Motor neuron (in vitro differentiated cells): Measurements from ENCODE around the gene MUC5AC. TPM values are rescaled to one million over a fixed set of nuclear protein-coding genes. Genes with fewer than 3 reads are reported as not detected.
"Not testable (repeated sequence)": the region's sequence is repeated elsewhere in the genome, so short reads cannot be mapped to it uniquely, and the experiment has no call there.

Source experiments
- ATAC-seq, 8 experiments: fragments of 200-7000 bp; cut with Tn5 transposase; replicated peaks in 6 of 8; 2 replicates each; pipeline ENCODE4 v1.8.0; 2021; ENCODE audit warnings: mild to moderate bottlenecking in 8 of 8, moderate library complexity in 8 of 8
- H3K27ac ChIP-seq, 2 donors: fragments of 250-450 bp; sonication (Bioruptor Pico); 2 replicates each; pipeline ENCODE4 v1.9.0; 2021; ENCODE audit warnings: antibody characterized with exemption in 2 of 2, mild to moderate bottlenecking in 2 of 2, moderate library complexity in 1 of 2
- H3K4me1 ChIP-seq, 2 donors: fragments of 250-450 bp; sonication (Bioruptor Pico); replicated peaks in 1 of 2; 2 replicates each; pipeline ENCODE4 v1.6.1; 2021; ENCODE audit warnings: antibody characterized with exemption in 2 of 2, mild to moderate bottlenecking in 2 of 2, moderate library complexity in 1 of 2
- H3K4me3 ChIP-seq, 5 donors: fragments of 250-450 bp; sonication (Bioruptor Pico); 2 replicates each; pipeline ENCODE4 v1.9.0; 2021; ENCODE audit warnings: antibody characterized with exemption in 5 of 5, mild to moderate bottlenecking in 5 of 5, moderate library complexity in 4 of 5
- WGBS, 10 experiments: fragments of 450-650 bp; shearing (Covaris generic); methylation state at CpG; one replicate each; pipeline ENCODE4 v1.0.0; 2022; 5-methylcytosine and 5-hydroxymethylcytosine counted together
- in situ Hi-C, 9 experiments: fragments of 400-800 bp; cut with MboI; loops; one replicate each; pipeline ENCODE4 v1.15.0; 2021; ENCODE audit warnings: low sequenced_read_pairs in 9 of 9, low pct_unique_long_range_greater_than_20kb in 2 of 9; ENCODE audit not compliant: unreplicated experiment in 9 of 9
- total RNA-seq, 8 experiments: library from RNA; unstranded; fragments of 300-600 nt; gene quantifications; 2 replicates each; pipeline versions ENCODE4 v1.2.3 to v1.2.4, GENCODE V29; 2022

MUC5AC gene
- total RNA-seq, 8 experiments from 2014 or later, result under 0.01 to 0.57 (median 0.20) TPM

DNA sequence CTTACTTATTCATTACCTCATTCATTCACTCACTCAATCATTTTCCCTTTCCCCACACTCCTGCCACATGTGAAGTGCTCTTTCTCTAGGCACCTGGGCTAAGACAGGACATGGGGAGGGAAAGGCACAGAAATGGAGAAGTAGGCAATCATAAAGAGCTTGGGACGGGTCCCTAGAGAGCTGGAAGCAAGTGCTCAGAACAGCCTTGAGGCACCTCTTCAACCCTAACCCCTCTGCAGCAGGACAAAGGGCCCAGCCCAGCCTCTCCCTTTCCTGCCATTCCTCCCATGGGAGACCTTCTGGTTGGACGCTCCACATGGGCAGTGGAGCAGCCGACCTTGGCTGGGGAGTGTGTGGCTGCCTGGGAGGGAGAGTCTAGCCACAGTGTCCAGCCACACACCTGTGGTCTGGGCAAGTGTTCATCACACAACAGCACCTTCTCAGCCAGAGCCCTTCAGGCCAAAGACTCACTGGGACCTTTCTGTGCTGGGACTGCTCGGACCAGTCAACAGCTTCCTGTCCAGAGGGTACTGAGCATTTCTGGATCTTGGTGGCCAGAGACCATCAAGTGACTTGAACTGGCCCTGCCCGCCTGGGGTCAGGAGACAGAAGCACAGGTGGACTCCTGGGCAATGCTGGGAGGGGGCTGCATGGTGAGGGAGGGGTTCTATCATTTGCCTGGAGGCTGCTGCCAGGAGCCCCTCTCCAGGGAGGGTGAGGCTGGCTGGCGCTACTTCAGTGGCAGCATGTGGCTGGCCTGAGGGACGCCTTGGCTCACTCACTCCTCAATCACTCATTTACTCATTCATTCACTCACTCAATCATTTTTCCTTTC lies 1.0 kb upstream of the MUC5AC start:
- in situ Hi-C loops, result no loop called here

DNA sequence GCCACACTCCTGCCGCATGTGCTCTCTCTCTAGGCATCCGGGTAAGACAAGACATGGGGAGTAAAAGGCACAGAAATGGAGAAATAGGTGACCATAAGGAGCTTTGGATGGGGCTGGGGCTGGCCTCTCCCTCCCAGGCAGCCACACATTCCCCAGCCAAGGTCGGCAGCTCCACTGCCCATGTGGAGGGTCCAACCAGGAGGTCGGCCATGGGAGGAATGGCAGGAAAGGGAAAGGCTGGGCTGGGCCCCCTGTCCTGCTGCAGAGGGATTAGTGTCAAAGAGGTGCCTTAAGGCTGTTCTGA lies 460 bp upstream of the MUC5AC start:
- Histone ChIP-seq H3K27ac (no peak overlapping the region), H3K4me1 (no peaks in the 10 kb centered on the region), H3K4me3 (no peak overlapping the region)
- no peak for ATAC-seq
- 20 to 92% (median 80%) methylated on average over 1 to 3 of the region's 4 CpGs; no CpG with 5 or more reads in 3 of the 10 experiments for WGBS, 10 experiments
- in situ Hi-C loops, result no loop called here

More for the DNA sequence above, 1.0 kb upstream of the MUC5AC start:
- no peak overlapping the region for H3K4me3 ChIP-seq
- no peak overlapping the region for H3K27ac ChIP-seq
- WGBS, 10 experiments, result 60 to 100% (median 86%) methylated on average over 1 to 4 of the region's 7 CpGs; no CpG with 5 or more reads in 4 of the 10 experiments
- no peak for ATAC-seq
- no peaks in the 10 kb centered on the region for H3K4me1 ChIP-seq

- Histone ChIP-seq H3K4me3 (no peak overlapping the region), H3K4me1 (no peaks in the 10 kb centered on the region), H3K27ac (no peak overlapping the region)
- WGBS, 10 experiments, result 25% methylated on average over 3 of the region's 32 CpGs; no CpG with 5 or more reads in 9 of the 10 experiments
- ATAC-seq, result peak in 2 of 8 experiments; percentile 13 to 24
- in situ Hi-C loops, result no loop called here
These were observed 1.1 kb downstream of the MUC5AC start for GRCh38 chr11:1158681-1159487.

GRCh38 chr11:1159488-1160220 lies 1.9 kb downstream of the MUC5AC start:
- in situ Hi-C loops, ATAC-seq, H3K4me1 ChIP-seq, H3K27ac ChIP-seq, H3K4me3 ChIP-seq: not testable (repeated sequence)
- WGBS, 10 experiments, result 30% methylated on average over 2 of the region's 24 CpGs; no CpG with 5 or more reads in 9 of the 10 experiments

DNA sequence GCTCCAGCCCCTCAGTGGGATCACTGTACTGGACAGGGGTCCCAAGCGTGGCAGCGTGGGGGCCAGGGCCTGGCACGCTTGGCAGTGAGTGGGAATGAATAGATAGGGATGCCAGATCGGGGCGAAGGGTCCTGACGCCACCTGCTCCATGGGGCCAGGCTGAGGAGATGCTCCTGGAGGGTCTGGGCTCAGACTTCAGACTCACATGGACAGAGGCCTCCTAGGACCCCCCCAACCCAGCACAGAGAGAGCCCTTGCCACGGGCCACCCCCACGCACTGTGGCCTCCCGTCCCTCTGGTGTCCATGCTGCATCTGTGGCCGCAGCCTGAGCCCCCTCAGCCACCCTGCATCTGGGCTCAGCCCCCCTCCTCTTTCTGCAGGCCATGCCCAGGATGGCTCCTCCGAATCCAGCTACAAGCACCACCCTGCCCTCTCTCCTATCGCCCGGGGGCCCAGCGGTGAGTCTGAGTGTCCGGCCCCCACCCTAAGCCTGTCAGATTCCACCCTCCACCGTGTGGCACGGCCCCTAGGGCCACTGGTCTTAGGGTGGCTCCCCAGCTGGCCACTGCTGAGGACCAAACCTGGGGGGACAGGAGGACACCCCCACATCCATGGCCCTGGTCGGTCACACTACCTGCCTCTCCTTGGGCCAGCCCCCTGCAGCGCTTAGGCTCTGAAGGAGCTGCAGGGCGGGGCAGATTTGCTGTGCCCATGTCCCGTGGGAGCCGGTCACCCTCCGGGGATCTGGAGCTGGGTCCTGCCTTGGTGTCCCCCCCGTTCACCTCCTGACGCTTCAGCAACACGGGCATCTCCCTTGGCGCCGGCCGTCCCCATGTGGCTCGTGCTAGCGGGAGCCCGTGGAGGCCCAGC lies 2.7 kb downstream of the MUC5AC start:
- no peak for ATAC-seq
- no peak overlapping the region for H3K4me3 ChIP-seq
- in situ Hi-C loops, result no loop called here
- no peaks in the 10 kb centered on the region for H3K4me1 ChIP-seq
- 32 to 100% (median 80%) methylated on average over 1 to 3 of the region's 32 CpGs; no CpG with 5 or more reads in 6 of the 10 experiments for WGBS, 10 experiments
- H3K27ac ChIP-seq, result no peak overlapping the region

DNA sequence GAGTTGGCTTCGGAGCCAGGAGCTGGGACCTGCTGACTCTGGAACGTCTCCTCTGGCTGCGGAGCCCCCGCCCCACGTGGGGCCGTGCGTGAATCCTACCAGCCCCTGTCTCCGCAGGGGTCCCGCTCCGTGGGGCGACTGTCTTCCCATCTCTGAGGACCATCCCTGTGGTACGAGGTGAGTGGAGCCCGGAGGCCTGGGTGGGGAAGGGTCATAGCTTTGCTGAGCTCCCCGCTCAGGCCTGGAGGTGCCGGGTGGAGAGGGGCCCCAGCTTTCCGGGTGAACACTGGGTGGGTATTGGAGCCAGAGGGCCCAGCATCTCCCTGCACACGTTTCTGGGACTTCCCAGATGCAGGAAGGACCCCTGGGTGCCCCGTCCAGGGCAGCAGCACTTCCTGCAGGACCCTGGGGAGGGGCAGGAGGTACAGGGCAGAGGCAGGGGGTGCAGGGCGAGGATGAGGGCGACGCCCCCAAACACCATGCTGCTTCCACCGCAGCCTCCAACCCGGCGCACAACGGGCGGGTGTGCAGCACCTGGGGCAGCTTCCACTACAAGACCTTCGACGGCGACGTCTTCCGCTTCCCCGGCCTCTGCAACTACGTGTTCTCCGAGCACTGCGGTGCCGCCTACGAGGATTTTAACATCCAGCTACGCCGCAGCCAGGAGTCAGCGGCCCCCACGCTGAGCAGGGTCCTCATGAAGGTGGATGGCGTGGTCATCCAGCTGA lies 3.8 kb downstream of the MUC5AC start:
- no peak overlapping the region for H3K27ac ChIP-seq
- H3K4me3 ChIP-seq, result no peak overlapping the region
- ATAC-seq, result no peak
- 17 to 96% (median 61%) methylated on average over 1 to 11 of the region's 42 CpGs; no CpG with 5 or more reads in 6 of the 10 experiments for WGBS, 10 experiments
- in situ Hi-C loops, result no loop called here
- H3K4me1 ChIP-seq, result no peaks in the 10 kb centered on the region

DNA sequence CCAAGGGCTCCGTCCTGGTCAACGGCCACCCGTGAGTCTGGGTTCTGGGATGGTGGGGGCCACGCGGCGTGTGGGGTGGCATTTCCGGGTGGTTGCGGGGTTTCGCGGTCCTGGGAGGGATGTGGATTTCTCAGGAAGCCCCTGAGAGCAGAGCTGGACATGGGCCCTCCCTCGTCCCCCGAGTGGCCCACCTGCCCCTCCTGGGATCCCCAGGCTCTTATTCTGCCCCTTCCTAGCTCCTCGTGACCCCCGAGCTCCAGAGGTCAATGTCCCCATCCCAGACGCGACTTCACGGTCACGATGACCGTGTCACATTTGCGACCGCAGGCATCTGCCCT lies 4.4 kb downstream of the MUC5AC start:
- no peak for ATAC-seq

GRCh38 chr11:1162491-1163311 lies 4.9 kb downstream of the MUC5AC start:
- in situ Hi-C loops, result no loop called here
- ATAC-seq, result no peak
- WGBS, 10 experiments, result 20 to 82% (median 72%) methylated on average over 1 to 5 of the region's 28 CpGs; no CpG with 5 or more reads in 6 of the 10 experiments
- Histone ChIP-seq H3K27ac (no peak overlapping the region), H3K4me1 (no peaks in the 10 kb centered on the region), H3K4me3 (no peak overlapping the region)

More for the DNA sequence above, 4.4 kb downstream of the MUC5AC start:
- H3K27ac ChIP-seq, result no peak overlapping the region
- H3K4me3 ChIP-seq, result no peak overlapping the region
- 85 to 93% methylated on average over 4 of the region's 21 CpGs; no CpG with 5 or more reads in 8 of the 10 experiments for WGBS, 10 experiments
- no peaks in the 10 kb centered on the region for H3K4me1 ChIP-seq
- in situ Hi-C loops, result no loop called here

DNA sequence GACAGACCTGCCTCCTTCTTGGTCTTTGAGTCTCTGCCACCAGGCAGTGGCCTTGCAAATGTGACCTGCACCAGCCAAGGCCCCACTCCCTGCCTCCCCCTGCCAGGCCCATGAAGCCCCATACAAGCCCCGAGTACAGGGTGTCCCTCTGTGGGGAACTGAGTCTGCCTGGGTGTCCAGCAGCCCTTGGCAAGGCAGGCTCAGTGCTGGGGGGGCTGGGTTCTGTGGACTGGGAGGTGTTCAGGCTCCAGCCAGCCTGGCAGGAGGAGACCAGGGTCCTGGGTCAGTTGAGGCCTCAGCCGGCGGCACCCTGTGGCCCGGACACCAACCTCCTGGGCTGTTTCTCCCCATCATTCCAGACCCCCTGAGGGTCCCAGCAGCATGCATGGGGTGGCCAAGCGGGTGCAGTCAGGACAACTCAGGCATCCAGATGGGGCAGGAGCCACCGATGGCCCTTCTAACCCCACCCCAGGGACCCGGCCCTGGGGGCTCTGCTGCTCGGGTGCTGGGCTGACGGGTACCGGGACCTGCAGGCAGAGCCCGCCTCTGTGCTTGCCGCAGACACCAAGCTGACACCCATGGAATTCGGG lies 5.7 kb downstream of the MUC5AC start:
- Histone ChIP-seq H3K27ac (no peak overlapping the region), H3K4me3 (no peak overlapping the region), H3K4me1 (no peaks in the 10 kb centered on the region)
- in situ Hi-C loops, result no loop called here
- no peak for ATAC-seq
- 40 to 80% (median 72%) methylated on average over 1 to 3 of the region's 13 CpGs; no CpG with 5 or more reads in 7 of the 10 experiments for WGBS, 10 experiments

DNA sequence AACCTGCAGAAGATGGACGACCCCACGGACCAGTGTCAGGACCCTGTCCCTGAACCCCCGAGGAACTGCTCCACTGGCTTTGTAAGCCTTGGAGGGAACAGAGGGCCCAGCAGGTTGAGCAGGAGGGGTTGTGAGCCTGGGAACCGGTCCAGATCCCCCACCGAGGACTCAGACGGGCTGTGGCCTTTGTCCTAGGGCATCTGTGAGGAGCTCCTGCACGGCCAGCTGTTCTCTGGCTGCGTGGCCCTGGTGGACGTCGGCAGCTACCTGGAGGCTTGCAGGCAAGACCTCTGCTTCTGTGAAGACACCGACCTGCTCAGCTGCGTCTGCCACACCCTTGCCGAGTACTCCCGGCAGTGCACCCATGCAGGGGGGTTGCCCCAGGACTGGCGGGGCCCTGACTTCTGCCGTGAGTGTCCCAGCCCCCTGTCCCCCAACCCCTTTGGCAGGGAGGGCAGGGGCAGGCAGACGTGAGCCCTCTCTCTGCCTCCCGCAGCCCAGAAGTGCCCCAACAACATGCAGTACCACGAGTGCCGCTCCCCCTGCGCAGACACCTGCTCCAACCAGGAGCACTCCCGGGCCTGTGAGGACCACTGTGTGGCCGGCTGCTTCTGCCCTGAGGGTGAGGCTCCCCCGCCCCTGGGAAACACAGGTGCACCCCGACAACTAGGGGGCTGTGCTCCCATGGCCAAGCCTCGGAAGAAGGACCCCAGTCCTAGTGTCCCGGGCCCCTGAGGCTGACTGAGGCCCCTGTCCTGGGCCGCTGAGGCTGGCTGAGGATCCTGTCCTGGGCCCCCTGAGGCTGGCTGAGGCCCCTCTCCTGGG lies 6.4 kb downstream of the MUC5AC start:
- no peak overlapping the region for H3K4me3 ChIP-seq
- in situ Hi-C loops, result no loop called here
- no peaks in the 10 kb centered on the region for H3K4me1 ChIP-seq
- H3K27ac ChIP-seq, result no peak overlapping the region
- 0 to 74% (median 67%) methylated on average over 2 to 10 of the region's 28 CpGs; no CpG with 5 or more reads in 7 of the 10 experiments for WGBS, 10 experiments
- peak in 1 of 8 experiments; percentile 22 for ATAC-seq
